NOMO-1 (cell line): ENCODE results near the gene SMAGP.

Experiments used
- DNase-seq, 2 experiments: peaks; one replicate each; lab custom pipeline; 2025; ENCODE audit not compliant: unreplicated experiment in 2 of 2; lab: John Stamatoyannopoulos, UW

Gene SMAGP

DNA sequence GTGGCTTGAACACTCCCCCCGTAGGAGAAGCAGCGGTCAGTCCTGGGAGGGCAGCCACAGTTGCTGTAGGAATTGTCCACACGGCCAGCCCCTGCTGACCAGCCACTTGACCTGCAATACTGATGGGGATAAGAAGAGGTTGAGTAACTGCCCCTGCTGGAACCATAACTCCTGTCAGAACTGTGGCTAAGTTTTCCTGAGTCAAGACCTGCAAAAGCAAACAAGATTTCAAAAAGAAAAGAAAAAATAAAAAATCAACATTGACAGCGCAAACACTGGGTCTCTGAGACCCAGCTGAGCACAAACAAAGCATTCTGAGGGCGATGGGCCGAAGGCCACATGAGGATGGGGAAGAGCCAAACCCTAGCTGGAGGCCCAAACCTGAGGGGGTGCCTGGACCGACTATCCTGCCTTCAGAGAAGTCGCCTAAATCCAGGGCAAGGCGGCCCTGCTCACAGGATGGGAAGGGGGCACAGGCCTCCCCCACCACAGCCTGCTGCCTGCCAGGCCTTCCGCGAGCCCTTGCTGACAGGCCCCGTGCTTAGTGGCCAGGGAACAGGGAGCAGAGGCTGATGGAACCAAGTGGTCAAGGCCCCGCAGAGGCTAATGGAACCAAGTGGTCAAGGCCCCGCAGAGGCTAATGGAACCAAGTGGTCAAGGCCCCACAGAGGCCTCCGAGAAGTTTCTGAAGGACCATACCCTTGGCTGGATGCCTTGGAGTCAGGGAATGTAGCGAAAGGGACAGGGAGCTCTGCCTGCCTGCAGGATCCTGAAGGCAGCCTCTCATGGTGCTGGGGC lies 71.4 kb downstream of the SMAGP start:
- DNase-seq = no peak

DNA sequence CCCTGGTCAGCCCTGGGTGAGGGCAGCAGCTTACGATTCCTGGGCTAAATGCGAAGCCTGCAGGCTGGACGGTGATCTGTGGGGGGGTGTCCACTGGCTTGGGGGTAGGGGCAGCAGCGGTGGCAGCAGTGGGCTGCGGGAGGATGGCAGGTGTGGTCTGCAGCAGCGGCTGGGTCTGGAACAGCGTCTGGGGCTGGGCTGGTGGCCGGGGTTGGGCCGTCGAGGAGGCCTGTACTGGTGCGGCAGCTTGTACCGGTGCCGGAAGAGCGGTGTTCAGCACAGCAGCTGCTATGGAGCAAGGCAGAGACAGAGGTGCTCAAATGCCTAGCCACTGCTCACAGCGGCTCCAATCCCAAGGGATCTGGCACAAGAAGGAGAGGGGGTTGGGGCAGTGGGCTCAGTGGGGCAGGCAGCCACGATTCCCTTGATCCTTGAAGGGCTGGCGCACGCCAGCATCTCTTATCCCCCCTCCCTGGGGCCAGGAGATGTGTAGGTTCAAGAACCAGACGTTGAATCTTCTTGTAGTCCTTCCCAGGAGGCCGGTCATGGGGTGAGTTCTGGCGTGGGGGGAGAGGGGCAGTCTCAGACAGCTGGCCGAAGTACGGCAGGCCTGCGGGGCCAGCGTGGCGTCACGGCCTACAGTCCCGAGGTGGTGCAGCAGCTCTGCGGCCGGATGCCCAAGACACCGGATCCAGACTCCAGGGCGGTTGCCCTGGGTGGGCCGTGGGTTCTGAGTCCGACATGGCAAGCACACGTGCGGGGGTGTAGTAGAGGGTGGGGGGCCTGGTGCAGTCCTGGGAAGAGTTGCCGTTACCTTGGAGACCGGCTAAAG lies 72.3 kb downstream of the SMAGP start:
- no peak for DNase-seq

DNA sequence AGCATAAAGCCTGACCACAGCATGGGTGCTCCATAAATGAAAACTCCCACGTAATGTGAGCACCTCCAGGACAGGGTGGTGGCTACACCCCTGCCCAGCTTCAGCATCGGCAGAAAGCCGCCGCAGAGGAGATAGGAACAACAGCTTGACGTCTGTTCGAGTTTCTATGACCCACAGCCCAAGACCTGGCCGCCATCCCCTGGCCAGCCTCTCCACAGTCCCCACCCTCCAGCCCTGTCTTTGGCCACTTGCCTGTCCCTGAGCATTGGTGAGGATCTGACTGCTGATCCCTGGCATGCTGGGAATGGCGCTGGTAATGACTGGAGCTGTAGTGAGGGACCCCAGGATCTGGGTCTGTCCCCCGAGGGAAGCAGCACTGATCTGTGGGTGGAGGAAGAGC lies 73.7 kb downstream of the SMAGP start:
- no peak for DNase-seq

DNA sequence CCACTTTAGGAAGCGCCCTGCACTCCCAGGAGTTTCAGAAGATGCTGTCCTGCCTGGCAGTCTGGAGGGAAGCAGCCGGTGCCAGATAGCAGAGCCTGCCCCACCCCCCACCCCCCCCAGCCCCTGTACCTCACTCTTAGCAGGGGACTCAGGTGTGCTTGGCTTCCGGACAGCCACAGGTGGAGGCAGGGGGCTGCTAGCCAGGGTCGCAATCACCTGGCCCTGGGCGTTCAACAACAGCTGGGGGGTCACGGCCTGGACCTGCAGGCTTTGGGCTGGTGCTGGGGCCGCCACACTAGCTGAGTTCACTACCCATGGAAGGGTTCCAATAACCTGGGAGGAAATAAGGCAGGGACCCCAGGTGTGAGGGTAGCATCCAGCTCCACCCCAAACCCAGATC lies 74.4 kb downstream of the SMAGP start:
- no peak for DNase-seq
